ENCODE data around the gene MDGA2.

- TF ChIP-seq FOXM1 (IDR thresholded peaks at IDR 0.05; ENCODE audit: borderline replicate concordance) (no peak), NFRKB (IDR thresholded peaks at IDR 0.05) (no peak), FOXA1 (IDR thresholded peaks at IDR 0.05) (no peak), BHLHE40 (IDR thresholded peaks at IDR 0.05; ENCODE audit: borderline replicate concordance) (no peak)
Observed at GRCh38 chr14:47490766-47491165, 184.6 kb downstream of the MDGA2 start.
